Endodermal cell (in vitro differentiated cells): ENCODE results near the gene FASTKD2. TPM values are rescaled to one million over a fixed set of nuclear protein-coding genes. Genes with fewer than 3 reads are reported as not detected.
A peak's percentile ranks its signal among the peaks of the same experiment; 100 is the strongest.

ENCODE experiments used
- DNase-seq: peaks from one replicate; pipeline ENCODE4 v3.0.0-alpha.2; 2017
- H3K27ac ChIP-seq: 2 replicates; pipeline ENCODE4 v1.5.1; 2013; ENCODE audit warnings: mild to moderate bottlenecking, low read depth, low read length, moderate library complexity
- H3K27me3 ChIP-seq: 2 replicates; pipeline ENCODE4 v1.6.1; 2013; ENCODE audit warnings: mild to moderate bottlenecking, low read length, moderate library complexity; ENCODE audit not compliant: insufficient read depth, control insufficient read depth, poor library complexity, severe bottlenecking
- H3K36me3 ChIP-seq: 2 replicates; pipeline ENCODE4 v1.7.0; 2013; ENCODE audit warnings: mild to moderate bottlenecking, low read length, moderate library complexity; ENCODE audit not compliant: control insufficient read depth, insufficient read depth
- H3K4me1 ChIP-seq: one replicate; pipeline ENCODE4 v1.7.0; 2013; ENCODE audit warnings: low read length; ENCODE audit not compliant: control insufficient read depth, insufficient read depth
- H3K4me3 ChIP-seq: 2 replicates; pipeline ENCODE4 v1.5.1; 2013; ENCODE audit warnings: mild to moderate bottlenecking, low read length, moderate library complexity
- H3K9ac ChIP-seq: 2 replicates; pipeline ENCODE4 v1.6.1; 2013; ENCODE audit warnings: mild to moderate bottlenecking, low read length, moderate library complexity; ENCODE audit not compliant: poor library complexity, severe bottlenecking; ENCODE audit errors: extremely low read depth
- H3K9me3 ChIP-seq: 2 replicates; pipeline ENCODE4 v1.6.1; 2013; ENCODE audit warnings: mild to moderate bottlenecking, low read length, moderate library complexity; ENCODE audit not compliant: control insufficient read depth
- H3K27ac Mint-ChIP-seq: 2 replicates; pipeline ENCODE4 v1.8.0; 2020; ENCODE audit warnings: mixed read lengths
- H3K27me3 Mint-ChIP-seq: 2 replicates; pipeline ENCODE4 v1.8.0; 2021; ENCODE audit warnings: mild to moderate bottlenecking, mixed read lengths; ENCODE audit not compliant: insufficient read depth
- H3K36me3 Mint-ChIP-seq: 2 replicates; pipeline ENCODE4 v1.8.0; 2020; ENCODE audit warnings: low read depth, mixed read lengths
- H3K4me1 Mint-ChIP-seq: 2 replicates; pipeline ENCODE4 v1.8.0; 2020; ENCODE audit warnings: mixed read lengths
- H3K4me3 Mint-ChIP-seq: 2 replicates; pipeline ENCODE4 v1.8.0; 2020; ENCODE audit warnings: mild to moderate bottlenecking, moderate library complexity, mixed read lengths
- H3K9me3 Mint-ChIP-seq: 2 replicates; pipeline ENCODE4 v1.8.0; 2020; ENCODE audit warnings: mild to moderate bottlenecking, mixed read lengths
- CTCF ChIP-seq: fragments of 200-600 bp; sonication (generic); conservative IDR thresholded peaks from 2 replicates; pipeline ENCODE4 v1.5.0; 2021; ENCODE audit warnings: antibody characterized with exemption, mild to moderate bottlenecking
- WGBS, 2 experiments: methylation state at CpG; one replicate each; pipeline versions ENCODE4 v1.1.5 to v1.1.7; 2013; ENCODE audit warnings: missing lambda C conversion rate in 2 of 2, mixed read lengths in 1 of 2; ENCODE audit not compliant: insufficient coverage in 1 of 2, insufficient read length in 1 of 2; 5-methylcytosine and 5-hydroxymethylcytosine counted together
- microRNA-seq: library from miRNA; unstranded; fragments of <30 nt; microRNA quantifications from one replicate; pipeline ENCODE4 v1.2.0, GENCODE V29; 2020; ENCODE audit warnings: borderline microRNAs expressed
- total RNA-seq, 2 donors: library from RNA; stranded (reverse); fragmentation: NEBNext Ultra II Directional in 1 of 2; extraction: Animal tissue kit (Norgen Biotek cat#: 25700) in 1 of 2; gene quantifications; 2 replicates in 1 of 2; 3 replicates in 1 of 2; pipeline ENCODE4 v1.2.1, GENCODE V29; 2021

The FASTKD2 gene
- total RNA-seq, 2 donors from 2014 or later: 31.3 to 31.6 TPM

- WGBS, 2 experiments: no CpG with 5 or more reads among the region's 1 CpG
- Histone ChIP-seq H3K4me3 (no peak overlapping the region), H3K36me3 (no peaks in the 10 kb centered on the region), H3K27ac (no peak overlapping the region), H3K9ac (no peak overlapping the region), H3K9me3 (peaks cover 5% of the 10 kb centered on the region), H3K27me3 (no peaks in the 10 kb centered on the region), H3K4me1 (no peaks in the 10 kb centered on the region)
- H3K27ac Mint-ChIP-seq: no peak overlapping the region
- no peak for TF ChIP-seq CTCF
- DNase-seq: no peak
- peaks cover 15% of the 10 kb centered on the region for H3K4me1 Mint-ChIP-seq
- H3K9me3 Mint-ChIP-seq: peaks cover 17% of the 10 kb centered on the region
- no peaks in the 10 kb centered on the region for H3K27me3 Mint-ChIP-seq
- H3K4me3 Mint-ChIP-seq: no peak overlapping the region
- peaks cover 16% of the 10 kb centered on the region for H3K36me3 Mint-ChIP-seq
Measured at GRCh38 chr2:206837775-206838174, 72.4 kb downstream of the FASTKD2 start.

- Mint-ChIP-seq H3K4me3 (no peak overlapping the region), H3K27ac (no peak overlapping the region), H3K9me3 (peaks cover 11% of the 10 kb centered on the region), H3K27me3 (no peaks in the 10 kb centered on the region), H3K4me1 (peaks cover 15% of the 10 kb centered on the region), H3K36me3 (peaks cover 9% of the 10 kb centered on the region)
- H3K27ac ChIP-seq: no peak overlapping the region
- H3K36me3 ChIP-seq: no peaks in the 10 kb centered on the region
- DNase-seq: no peak
- TF ChIP-seq CTCF: no peak
- H3K4me3 ChIP-seq: no peak overlapping the region
- H3K4me1 ChIP-seq: no peaks in the 10 kb centered on the region
- no peaks in the 10 kb centered on the region for H3K27me3 ChIP-seq
- peaks cover 4% of the 10 kb centered on the region for H3K9me3 ChIP-seq
- no peak overlapping the region for H3K9ac ChIP-seq
- WGBS, 2 experiments: 88 to 100% methylated on average over 3 of the region's 3 CpGs
Measured at GRCh38 chr2:206838690-206839089, 73.3 kb downstream of the FASTKD2 start.

- Mint-ChIP-seq H3K4me1 (peaks cover 6% of the 10 kb centered on the region), H3K27ac (no peak overlapping the region), H3K36me3 (no peaks in the 10 kb centered on the region), H3K9me3 (peaks cover 3% of the 10 kb centered on the region), H3K27me3 (no peaks in the 10 kb centered on the region), H3K4me3 (no peak overlapping the region)
- Histone ChIP-seq H3K4me3 (no peak overlapping the region), H3K9ac (no peak overlapping the region), H3K4me1 (no peaks in the 10 kb centered on the region), H3K9me3 (no peaks in the 10 kb centered on the region), H3K36me3 (no peaks in the 10 kb centered on the region), H3K27me3 (no peaks in the 10 kb centered on the region), H3K27ac (no peak overlapping the region)
- DNase-seq: no peak
- 81% methylated on average over 3 of the region's 3 CpGs; no CpG with 5 or more reads in 1 of the 2 experiments for WGBS, 2 experiments
- TF ChIP-seq CTCF: peak; percentile 78
Measured at GRCh38 chr2:206840999-206841398, 75.6 kb downstream of the FASTKD2 start.

Small RNA genes lying within 50 kb of the gene (microRNA-seq; reads per million reads assigned to microRNA genes)
- gene MIR3130-1: not detected
- gene MIR3130-2: not detected

Other genes with a start within 250 kb of the FASTKD2 start
- not detected for gene FAM237A, start 123.1 kb upstream of the FASTKD2 start, total RNA-seq
- not detected for gene DYTN, start 47.2 kb upstream of the FASTKD2 start, total RNA-seq
- 1 to 10 TPM; 1.5 to 2.9 TPM for gene MDH1B, start 278 bp upstream of the FASTKD2 start, total RNA-seq
- 1 to 10 TPM in 1 of 2 donors, under 1 TPM in 1; 0.95 to 1.0 TPM for gene CPO, start 173.9 kb downstream of the FASTKD2 start, total RNA-seq